Measurements from ENCODE around the gene ATP6V1B1. TPM values are rescaled to one million over a fixed set of nuclear protein-coding genes. Genes with fewer than 3 reads are reported as not detected.

Gene ATP6V1B1
- total and polyA plus RNA-seq, 9 of the 15 experiments (the other 6 are each of a cell fraction or from before 2014, with no cell fraction given): not detected

- peak in 1 of 2 experiments; percentile 35; a peak in 1 of 4 replicates for TF ChIP-seq FOXA3 (CRISPR knock-in tag; conservative IDR thresholded peaks at IDR 0.05 in 1 of 2, IDR thresholded peaks at IDR 0.05 in 1 of 2)
- no peak for TF ChIP-seq CCNT2 (IDR thresholded peaks at IDR 0.05; ENCODE audit: borderline replicate concordance, extremely low read depth, insufficient read length, low read depth, low read length)
- no peak for TF ChIP-seq AFF4 (CRISPR knock-in tag; IDR thresholded peaks at IDR 0.05)
- no peak for TF ChIP-seq BCOR (IDR thresholded peaks at IDR 0.05)
- no peak for TF ChIP-seq PHTF2 (CRISPR knock-in tag; IDR thresholded peaks at IDR 0.05)
- no peak for TF ChIP-seq ELF1 (tag; IDR thresholded peaks at IDR 0.05)
- no peak for TF ChIP-seq PATZ1 (CRISPR knock-in tag; IDR thresholded peaks at IDR 0.05; ENCODE audit: borderline replicate concordance)
- TF ChIP-seq NR0B1 (IDR thresholded peaks at IDR 0.05; ENCODE audit: partially characterized antibody): no peak
- TF ChIP-seq CUX1 (CRISPR knock-in tag; IDR thresholded peaks at IDR 0.05): no peak
- TF ChIP-seq ELF2 (CRISPR knock-in tag; IDR thresholded peaks at IDR 0.05): no peak
Observed at GRCh38 chr2:70975237-70975636, 39.5 kb downstream of the ATP6V1B1 start (continued).
